SK-N-DZ (cell line): ENCODE results near the gene LRRC7.

Source experiments
- DNase-seq: peaks from one replicate; pipeline ENCODE4 v3.0.0-alpha.2; 2015; ENCODE audit warnings: low spot score

Gene LRRC7

GRCh38 chr1:70168283-70168682, 600.6 kb downstream of the LRRC7 start:
- DNase-seq: no peak

GRCh38 chr1:70169018-70169839, 601.5 kb downstream of the LRRC7 start:
- DNase-seq: no peak

- DNase-seq: no peak
Measured at GRCh38 chr1:70171512-70171911, 603.8 kb downstream of the LRRC7 start.
